GM12864 (cell line): ENCODE data around the gene TCF12.

Experiments
- DNase-seq: peaks from one replicate; pipeline ENCODE4 v3.0.0-alpha.2; 2011; ENCODE audit warnings: low read depth
- H3K4me3 ChIP-seq: 2 replicates; pipeline ENCODE4 v1.5.1; 2011; ENCODE audit warnings: mild to moderate bottlenecking, low read depth, low read length, control low read depth
- TF ChIP-seq, protein P1 (sequence below): IDR thresholded peaks from 2 replicates; pipeline ENCODE4 v1.5.1; 2011; ENCODE audit warnings: low read depth, mild to moderate bottlenecking, moderate library complexity, low read length, control low read depth, inconsistent platforms; ENCODE audit errors: missing control alignments

TCF12 gene

DNA sequence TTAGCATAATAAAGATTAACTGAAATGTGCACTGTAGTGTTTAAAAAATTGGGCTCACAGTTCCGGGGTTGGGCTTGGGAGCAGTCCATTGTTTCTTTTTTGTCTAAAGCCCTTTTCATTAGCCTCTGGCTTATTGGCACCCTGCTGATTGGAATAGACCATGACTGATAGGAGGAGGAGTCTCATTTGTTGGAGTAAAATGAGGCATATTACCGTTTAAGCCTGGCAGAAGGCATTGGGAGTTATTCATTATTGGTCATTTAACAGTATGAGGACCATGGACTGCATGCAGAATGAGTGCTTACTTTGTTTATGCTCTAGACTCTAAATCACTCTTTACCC, 318.8 kb downstream of the TCF12 start:
- TF ChIP-seq, protein P1, sequence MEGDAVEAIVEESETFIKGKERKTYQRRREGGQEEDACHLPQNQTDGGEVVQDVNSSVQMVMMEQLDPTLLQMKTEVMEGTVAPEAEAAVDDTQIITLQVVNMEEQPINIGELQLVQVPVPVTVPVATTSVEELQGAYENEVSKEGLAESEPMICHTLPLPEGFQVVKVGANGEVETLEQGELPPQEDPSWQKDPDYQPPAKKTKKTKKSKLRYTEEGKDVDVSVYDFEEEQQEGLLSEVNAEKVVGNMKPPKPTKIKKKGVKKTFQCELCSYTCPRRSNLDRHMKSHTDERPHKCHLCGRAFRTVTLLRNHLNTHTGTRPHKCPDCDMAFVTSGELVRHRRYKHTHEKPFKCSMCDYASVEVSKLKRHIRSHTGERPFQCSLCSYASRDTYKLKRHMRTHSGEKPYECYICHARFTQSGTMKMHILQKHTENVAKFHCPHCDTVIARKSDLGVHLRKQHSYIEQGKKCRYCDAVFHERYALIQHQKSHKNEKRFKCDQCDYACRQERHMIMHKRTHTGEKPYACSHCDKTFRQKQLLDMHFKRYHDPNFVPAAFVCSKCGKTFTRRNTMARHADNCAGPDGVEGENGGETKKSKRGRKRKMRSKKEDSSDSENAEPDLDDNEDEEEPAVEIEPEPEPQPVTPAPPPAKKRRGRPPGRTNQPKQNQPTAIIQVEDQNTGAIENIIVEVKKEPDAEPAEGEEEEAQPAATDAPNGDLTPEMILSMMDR = no peak
- no peak overlapping the region for H3K4me3 ChIP-seq
- DNase-seq = no peak

DNA sequence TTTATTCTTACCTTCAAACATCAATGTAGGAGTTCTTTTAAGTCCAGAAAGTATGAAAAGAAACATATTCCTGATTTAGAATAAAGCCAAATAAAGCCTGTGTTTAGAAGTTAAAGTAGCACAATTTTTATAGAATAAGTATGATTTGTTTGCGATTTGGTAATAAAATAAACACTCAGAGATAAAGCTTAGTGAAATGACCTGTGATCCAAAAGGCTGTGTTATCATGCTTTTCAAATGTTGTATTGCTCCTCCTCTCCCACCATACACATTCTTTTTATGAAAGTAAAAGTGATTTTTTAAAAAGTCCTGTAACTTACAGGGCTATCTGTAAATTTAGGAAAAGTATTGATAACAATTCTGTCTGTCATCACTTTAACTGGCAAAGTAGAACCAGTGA, 319.2 kb downstream of the TCF12 start:
- TF ChIP-seq, protein P1 = no peak
- DNase-seq = no peak
- no peak overlapping the region for H3K4me3 ChIP-seq

DNA sequence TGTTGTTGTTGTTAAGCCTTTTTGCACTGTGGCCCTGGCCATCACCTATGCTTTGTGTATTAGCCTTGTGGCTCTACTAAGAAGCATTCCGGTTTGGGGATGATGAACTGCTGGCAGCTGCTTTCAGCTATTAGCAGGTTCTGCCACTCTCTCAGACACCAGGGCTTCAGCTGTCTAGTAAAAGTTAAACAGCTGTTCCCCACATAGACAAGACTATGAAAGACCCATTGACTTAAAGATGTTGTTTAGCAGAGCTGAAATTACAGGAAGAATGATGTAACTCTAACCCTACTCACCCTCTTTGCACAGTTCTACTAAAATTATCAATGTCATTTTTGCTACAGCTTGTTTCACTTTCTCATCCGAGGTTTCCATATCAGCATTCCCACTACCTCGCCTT, 326.7 kb downstream of the TCF12 start:
- TF ChIP-seq, protein P1 = no peak
- DNase-seq = no peak
- no peak overlapping the region for H3K4me3 ChIP-seq

DNA sequence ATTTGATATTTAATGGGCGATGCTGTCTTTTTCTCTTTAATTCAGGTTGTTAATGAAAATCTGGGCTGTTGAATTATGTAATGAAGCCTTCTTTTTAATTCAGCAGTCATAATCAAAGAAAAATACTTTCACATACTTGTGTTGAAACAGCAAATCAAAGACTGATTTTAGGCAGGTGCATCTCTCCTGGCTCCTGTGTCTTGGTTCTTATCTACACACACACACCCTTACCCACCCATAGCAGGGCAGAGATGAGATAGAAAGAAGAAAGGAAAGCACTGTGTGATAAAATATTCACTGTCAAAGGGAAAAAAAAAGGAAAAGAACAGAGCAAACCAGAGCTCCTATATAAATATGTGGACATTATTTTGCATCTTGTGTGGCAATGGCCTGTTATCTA, 327.3 kb downstream of the TCF12 start:
- TF ChIP-seq, protein P1 = no peak
- H3K4me3 ChIP-seq = no peak overlapping the region
- DNase-seq = no peak

DNA sequence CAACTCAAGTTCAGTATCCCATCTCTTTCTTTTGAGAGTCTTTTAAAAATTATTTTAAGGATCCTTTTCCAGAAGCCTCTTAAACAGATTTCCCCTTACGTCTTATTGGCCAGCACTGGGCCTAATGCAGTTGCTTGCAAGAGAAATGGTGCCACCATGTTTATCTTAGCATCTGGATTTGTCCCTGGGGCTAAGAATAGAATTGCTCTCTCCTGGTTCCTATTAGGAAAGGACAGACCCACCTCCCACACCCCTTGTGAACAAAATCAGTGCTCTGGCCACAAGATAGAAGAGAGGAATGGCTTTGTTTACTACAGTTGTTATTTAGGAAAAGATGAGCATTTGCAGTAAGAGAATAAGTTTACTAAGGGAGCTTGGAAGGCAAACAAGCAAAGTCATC, 329.6 kb downstream of the TCF12 start:
- no peak overlapping the region for H3K4me3 ChIP-seq
- no peak for DNase-seq
- TF ChIP-seq, protein P1 = no peak

DNA sequence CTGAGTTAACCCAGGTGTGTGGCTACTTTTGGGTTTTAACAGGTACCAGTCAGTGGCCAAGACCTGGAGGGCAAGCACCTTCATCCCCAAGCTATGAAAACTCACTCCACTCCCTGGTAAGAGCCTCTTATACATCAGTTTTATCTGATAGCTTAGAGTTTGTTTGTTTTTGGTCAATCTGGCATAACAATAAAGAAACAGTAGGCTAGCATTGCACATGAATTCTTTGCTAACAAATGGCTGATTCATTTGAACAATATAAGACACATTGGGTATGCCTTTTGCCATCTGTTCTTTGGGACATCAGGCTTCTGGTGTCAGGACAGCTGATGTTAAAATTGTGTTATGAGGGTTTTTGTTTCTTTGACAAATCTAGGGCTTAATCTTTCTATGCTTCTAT, 332.9 kb downstream of the TCF12 start:
- TF ChIP-seq, protein P1 = no peak
- no peak for DNase-seq
- H3K4me3 ChIP-seq = no peak overlapping the region

DNA sequence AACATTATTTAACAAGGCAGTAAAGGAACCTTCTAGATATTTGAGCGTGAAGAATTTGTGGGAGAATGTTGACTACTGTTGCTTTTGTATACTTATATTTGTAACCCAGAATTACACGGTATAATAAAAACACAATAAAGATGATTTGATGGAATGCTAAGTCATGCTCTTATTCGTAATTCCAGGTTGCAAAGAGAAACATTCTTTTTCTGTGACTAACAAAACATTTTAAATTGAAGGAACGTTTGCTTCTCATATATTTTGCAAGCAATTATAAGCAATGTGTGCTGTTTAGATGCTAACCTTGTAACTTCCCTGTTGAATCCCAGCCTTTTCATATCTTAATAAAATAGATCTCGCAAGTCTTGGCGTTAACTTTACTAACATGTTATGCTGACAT, 333.5 kb downstream of the TCF12 start:
- DNase-seq = no peak
- TF ChIP-seq, protein P1 = no peak
- no peak overlapping the region for H3K4me3 ChIP-seq
